A673 (cell line): ENCODE results near the gene ZNF827.

Experiments
- CTCF ChIP-seq: fragments of 300-800, 200-600 bp; sonication (generic); conservative IDR thresholded peaks from 2 replicates; pipeline ENCODE4 v1.5.1; 2017; ENCODE audit warnings: low read depth, mild to moderate bottlenecking, antibody characterized with exemption, low read length, moderate library complexity, mixed read lengths
- EZH2 ChIP-seq: fragments of 200-600 bp; sonication (generic); IDR thresholded peaks from 2 replicates; pipeline ENCODE4 v1.6.1; 2017; ENCODE audit warnings: borderline replicate concordance, low read depth, mild to moderate bottlenecking, mixed read lengths, antibody characterized with exemption, low read length; ENCODE audit not compliant: poor library complexity, severe bottlenecking

GRCh38 chr4:145945431-145946155, 7.0 kb upstream of the ZNF827 start:
- TF ChIP-seq CTCF (no peak), EZH2 (no peak)
